ENCODE results near the gene BLTP2.

Gene BLTP2

GRCh38 chr17:28597606-28598383 is 47.2 kb downstream of the BLTP2 start:
- DNase-seq: no peak
